Tibial nerve (tissue), 4 donors: ENCODE data around the gene TKTL2. TPM values are rescaled to one million over a fixed set of nuclear protein-coding genes. Genes with fewer than 3 reads are reported as not detected.
A peak's percentile ranks its signal among the peaks of the same experiment; 100 is the strongest.

Source experiments
- DNase-seq, 2 donors: peaks; one replicate each; pipeline ENCODE4 v3.0.0-alpha.2; 2019; ENCODE audit warnings: low spot score in 2 of 2
- H3K27ac ChIP-seq, 4 donors: fragments of 200-600 bp; sonication (generic) in 3 of 4; one replicate each; pipeline ENCODE4 v1.5.1; 2017 to 2019; ENCODE audit warnings: mild to moderate bottlenecking in 1 of 4
- H3K27me3 ChIP-seq, 2 donors: fragments of 200-600 bp; sonication (generic) in 1 of 2; one replicate each; pipeline versions ENCODE4 v1.5.1 to v1.6.0; 2017 to 2019
- H3K36me3 ChIP-seq, 3 donors: fragments of 200-600 bp; sonication (generic); one replicate each; pipeline ENCODE4 v1.5.1; 2018 to 2019
- H3K4me1 ChIP-seq, 4 donors: fragments of 200-600 bp; sonication (generic) in 3 of 4; one replicate each; pipeline ENCODE4 v1.5.1; 2017 to 2019
- H3K4me3 ChIP-seq, 4 donors: fragments of 200-600 bp; sonication (generic) in 3 of 4; one replicate each; pipeline ENCODE4 v1.5.1; 2017 to 2019; ENCODE audit warnings: mild to moderate bottlenecking in 1 of 4, moderate library complexity in 1 of 4
- H3K9me3 ChIP-seq, 4 donors: fragments of 200-600 bp; sonication (generic) in 3 of 4; one replicate each; pipeline ENCODE4 v1.5.1; 2017 to 2019
- CTCF ChIP-seq, 5 experiments: fragments of 200-600 bp in 3 of 5; fragments of 450-650 bp in 2 of 5; sonication (generic) in 3 of 5; IDR thresholded peaks; one replicate each; pipeline ENCODE4 v1.5.1; 2016 to 2019; ENCODE audit warnings: antibody characterized with exemption in 5 of 5, mild to moderate bottlenecking in 3 of 5, moderate library complexity in 2 of 5
- EP300 ChIP-seq, 2 donors: sonication (generic); formaldehyde crosslinking; IDR thresholded peaks; one replicate each; pipeline ENCODE4 v1.6.1; 2017; ENCODE audit warnings: antibody characterized with exemption in 2 of 2, mild to moderate bottlenecking in 1 of 2
- POLR2A ChIP-seq, 2 donors: fragments of 450-650 bp; IDR thresholded peaks; one replicate each; pipeline ENCODE4 v1.6.1; 2017; ENCODE audit warnings: antibody characterized with exemption in 2 of 2, mild to moderate bottlenecking in 2 of 2, moderate library complexity in 2 of 2
- WGBS, 2 donors: methylation state at CpG; one replicate each; pipeline ENCODE4 v1.1.5; 2018; 5-methylcytosine and 5-hydroxymethylcytosine counted together
- total RNA-seq, 4 donors: library from RNA; depleted of rRNA; stranded (reverse); fragments of >200 nt; gene quantifications; one replicate each; pipeline ENCODE4 v1.1.0, GENCODE V29; 2016

Gene TKTL2
- not detected for total RNA-seq

GRCh38 chr4:163473576-163473975 lies at the start of gene TKTL2:
TSS of gene TKTL2 (minus strand) at chr4:163473754. CDS start at chr4:163473734, 20 bp downstream.
- no peak for DNase-seq
- WGBS, 2 donors: 92 to 93% methylated on average over 31 to 32 of the region's 32 CpGs
- Histone ChIP-seq H3K27me3 (no peaks in the 10 kb centered on the region), H3K9me3 (peaks cover 0 to 3% (median 0%) of the 10 kb centered on the region in 4 donors), H3K4me1 (peaks cover 0 to 6% (median 0%) of the 10 kb centered on the region in 4 donors), H3K36me3 (no peaks in the 10 kb centered on the region), H3K27ac (no peak within 1 kb of the TSS), H3K4me3 (no peak within 1 kb of the TSS)
- TF ChIP-seq POLR2A (IDR thresholded peaks at IDR 0.05) (no peak), EP300 (IDR thresholded peaks at IDR 0.05) (no peak), CTCF (IDR thresholded peaks at IDR 0.05) (no peak)

DNA sequence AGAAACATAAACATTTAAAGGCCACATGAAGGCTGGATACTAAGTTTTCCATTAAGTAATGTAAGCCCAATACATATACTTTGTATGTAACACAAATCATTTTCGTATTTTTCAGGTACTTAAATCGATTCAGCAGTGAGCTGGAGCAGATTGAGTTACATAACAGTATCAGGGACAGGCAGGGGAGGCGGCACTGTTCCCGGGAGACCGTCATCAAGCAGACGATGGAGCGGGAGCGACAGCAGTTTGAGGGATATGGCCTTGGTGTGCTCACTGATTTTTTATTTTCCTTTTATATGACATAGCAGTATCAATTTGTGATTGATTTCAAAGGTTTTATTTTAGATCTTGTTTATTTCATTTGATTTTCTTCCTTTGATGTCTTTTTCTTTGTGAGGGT lies 41.6 kb upstream of the TKTL2 start:
- no peak for DNase-seq
- H3K36me3 ChIP-seq: peaks cover 0 to 70% (median 0%) of the 10 kb centered on the region in 3 donors
- no peak for TF ChIP-seq CTCF (IDR thresholded peaks at IDR 0.05)
- no peak for TF ChIP-seq POLR2A (IDR thresholded peaks at IDR 0.05)
- TF ChIP-seq EP300 (IDR thresholded peaks at IDR 0.05): no peak

GRCh38 chr4:163505374-163505773 lies 31.8 kb upstream of the TKTL2 start:
- 85 to 86% methylated on average over 3 of the region's 3 CpGs for WGBS, 2 donors
- no peaks in the 10 kb centered on the region for H3K9me3 ChIP-seq
- H3K27ac ChIP-seq: no peak overlapping the region
- TF ChIP-seq EP300 (IDR thresholded peaks at IDR 0.05) (no peak), POLR2A (IDR thresholded peaks at IDR 0.05) (no peak), CTCF (IDR thresholded peaks at IDR 0.05) (no peak)
- H3K27me3 ChIP-seq: no peaks in the 10 kb centered on the region
- no peak for DNase-seq
- H3K4me3 ChIP-seq: no peak overlapping the region
- no peaks in the 10 kb centered on the region for H3K4me1 ChIP-seq
- H3K36me3 ChIP-seq: peaks cover 0 to 28% (median 0%) of the 10 kb centered on the region in 3 donors

More for the DNA sequence above, 41.6 kb upstream of the TKTL2 start:
- no peaks in the 10 kb centered on the region for H3K9me3 ChIP-seq
- 95% methylated on average over 8 of the region's 8 CpGs for WGBS, 2 donors
- no peaks in the 10 kb centered on the region for H3K27me3 ChIP-seq
- H3K4me3 ChIP-seq: no peak overlapping the region
- no peak overlapping the region for H3K27ac ChIP-seq
- H3K4me1 ChIP-seq: no peaks in the 10 kb centered on the region

GRCh38 chr4:163500586-163500985 lies 27.0 kb upstream of the TKTL2 start:
- 94% methylated on average over 1 of the region's 1 CpG for WGBS, 2 donors
- Histone ChIP-seq H3K4me1 (peaks cover 0 to 24% (median 0%) of the 10 kb centered on the region in 4 donors), H3K27ac (no peak overlapping the region), H3K27me3 (no peaks in the 10 kb centered on the region), H3K9me3 (no peaks in the 10 kb centered on the region), H3K4me3 (no peak overlapping the region), H3K36me3 (no peaks in the 10 kb centered on the region)
- no peak for DNase-seq
- TF ChIP-seq EP300 (IDR thresholded peaks at IDR 0.05): no peak
- no peak for TF ChIP-seq POLR2A (IDR thresholded peaks at IDR 0.05)
- no peak for TF ChIP-seq CTCF (IDR thresholded peaks at IDR 0.05)

DNA sequence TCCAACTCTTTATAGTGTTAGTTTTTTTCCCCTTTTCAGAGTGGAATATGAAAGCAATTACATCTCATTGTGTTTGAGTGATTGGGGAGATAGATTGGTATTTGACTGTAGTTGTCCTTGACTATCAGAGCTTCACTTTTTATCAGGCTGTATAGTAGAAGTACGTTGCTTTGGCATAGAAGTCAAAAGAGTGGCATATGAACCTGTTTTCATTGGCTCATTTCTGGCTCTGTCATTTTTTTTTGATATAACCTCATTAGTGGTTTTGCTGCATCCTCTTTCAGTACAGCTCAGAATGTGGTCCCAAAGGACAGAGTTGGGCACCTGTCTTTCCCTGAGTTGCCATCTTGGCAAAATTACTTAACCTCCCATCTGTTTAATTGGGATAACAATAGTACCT lies 22.3 kb upstream of the TKTL2 start:
- H3K9me3 ChIP-seq: no peaks in the 10 kb centered on the region
- H3K36me3 ChIP-seq: no peaks in the 10 kb centered on the region
- TF ChIP-seq EP300 (IDR thresholded peaks at IDR 0.05) (no peak), POLR2A (IDR thresholded peaks at IDR 0.05) (no peak), CTCF (IDR thresholded peaks at IDR 0.05) (no peak)
- no peak for DNase-seq
- H3K27me3 ChIP-seq: no peaks in the 10 kb centered on the region
- peak overlapping the region in 2 of 4 donors; percentile 8 to 89 for H3K27ac ChIP-seq
- peaks cover 0 to 27% (median 5%) of the 10 kb centered on the region in 4 donors for H3K4me1 ChIP-seq
- H3K4me3 ChIP-seq: peak overlapping the region in 2 of 4 donors; percentile 84 to 87
- WGBS, 2 donors: 3 to 10% methylated on average over 1 of the region's 1 CpG
